Activated naive CD4-positive, alpha-beta T cell treated with anti-CD3 and anti-CD28 coated beads for 36 hours (primary cell): Measurements from ENCODE around the gene SUPT6H. TPM values are rescaled to one million over a fixed set of nuclear protein-coding genes. Genes with fewer than 3 reads are reported as not detected.

Source experiments
- CTCF ChIA-PET: fragments of 350-600 bp; sonication (Branson Sonifier 250); formaldehyde crosslinking; loops from one replicate; lab custom pipeline; 2021; ENCODE audit warnings: antibody characterized with exemption; lab: Charles Lee
- DNase-seq: peaks from one replicate; pipeline ENCODE4 v3.0.0-alpha.2; 2020
- H3K27ac Mint-ChIP-seq: one replicate; pipeline ENCODE4 v1.8.0; 2021; ENCODE audit warnings: mild to moderate bottlenecking, mixed read lengths
- H3K27me3 Mint-ChIP-seq: one replicate; pipeline ENCODE4 v1.8.0; 2021; ENCODE audit warnings: low read depth, mixed read lengths
- H3K36me3 Mint-ChIP-seq: one replicate; pipeline ENCODE4 v1.8.0; 2021; ENCODE audit warnings: low read depth, mixed read lengths
- H3K4me1 Mint-ChIP-seq: one replicate; pipeline ENCODE4 v1.8.0; 2021; ENCODE audit warnings: low read depth, mixed read lengths
- H3K4me3 Mint-ChIP-seq: one replicate; pipeline ENCODE4 v1.8.0; 2021; ENCODE audit warnings: mild to moderate bottlenecking, moderate library complexity, mixed read lengths
- H3K9me3 Mint-ChIP-seq: one replicate; pipeline ENCODE4 v1.8.0; 2021; ENCODE audit warnings: mixed read lengths
- intact Hi-C: fragments of 100-400 bp; cut with micrococcal nuclease; formaldehyde crosslinking; loops from one replicate; pipeline ENCODE4 v1.15.1; 2023
- total RNA-seq, 2 experiments: library from RNA; stranded (reverse); gene quantifications; one replicate each; pipeline ENCODE4 v1.2.3, GENCODE V29; 2021

The SUPT6H gene
- total RNA-seq, 2 experiments from 2014 or later, result 50.8 to 52.1 TPM

- intact Hi-C loops, result no loop called here
- peaks cover 27% of the 10 kb centered on the region for H3K36me3 Mint-ChIP-seq
- CTCF ChIA-PET, result interaction anchor here (1.1 to 14.2 kb wide), 4 partner anchors 19 to 24 kb away, joined by 3 to 353 read pairs (median 42); partner anchors contain the start of genes NEK8 and TLCD1
Measured at GRCh38 chr17:28744972-28745785, 83.2 kb downstream of the SUPT6H start.

GRCh38 chr17:28745786-28746411 is 83.9 kb downstream of the SUPT6H start:
- CTCF ChIA-PET, result interaction anchor here (1.1 to 14.2 kb wide), 3 partner anchors 18 to 24 kb away, joined by 3 to 353 read pairs (median 80); partner anchors contain the start of genes NEK8 and TLCD1
- peak overlapping the region; percentile 91 for H3K4me3 Mint-ChIP-seq
- peaks cover 29% of the 10 kb centered on the region for H3K36me3 Mint-ChIP-seq
- no peaks in the 10 kb centered on the region for H3K9me3 Mint-ChIP-seq
- H3K27me3 Mint-ChIP-seq, result no peaks in the 10 kb centered on the region
- peaks cover 47% of the 10 kb centered on the region for H3K4me1 Mint-ChIP-seq
- intact Hi-C loops, result no loop called here
- peak overlapping the region; percentile 85 for H3K27ac Mint-ChIP-seq
- no peak for DNase-seq

More at GRCh38 chr17:28744972-28745785, 83.2 kb downstream of the SUPT6H start:
- H3K9me3 Mint-ChIP-seq, result peaks cover 1% of the 10 kb centered on the region
- H3K4me1 Mint-ChIP-seq, result peaks cover 41% of the 10 kb centered on the region
- H3K27me3 Mint-ChIP-seq, result no peaks in the 10 kb centered on the region
- H3K27ac Mint-ChIP-seq, result peak overlapping the region; percentile 85
- peak; percentile 56 for DNase-seq
- peak overlapping the region; percentile 91 for H3K4me3 Mint-ChIP-seq

- Mint-ChIP-seq H3K9me3 (no peaks in the 10 kb centered on the region), H3K4me1 (peaks cover 45% of the 10 kb centered on the region), H3K4me3 (peak overlapping the region; percentile 91), H3K27ac (peak overlapping the region; percentile 67), H3K27me3 (no peaks in the 10 kb centered on the region), H3K36me3 (peaks cover 30% of the 10 kb centered on the region)
- CTCF ChIA-PET, result interaction anchor here (0.6 to 14.2 kb wide), 3 partner anchors 18 to 100 kb away, joined by 3 to 353 read pairs (median 80); partner anchors contain the start of genes NEK8 and TLCD1
- intact Hi-C loops, result no loop called here
- DNase-seq, result no peak
Measured at GRCh38 chr17:28746611-28747050, 84.6 kb downstream of the SUPT6H start.

- Mint-ChIP-seq H3K27me3 (no peaks in the 10 kb centered on the region), H3K27ac (no peak overlapping the region), H3K4me3 (no peak overlapping the region), H3K9me3 (no peaks in the 10 kb centered on the region), H3K4me1 (peaks cover 42% of the 10 kb centered on the region), H3K36me3 (peaks cover 30% of the 10 kb centered on the region)
- intact Hi-C loops, result no loop called here
- CTCF ChIA-PET, result interaction anchor here (0.6 to 14.2 kb wide), 3 partner anchors 17 to 100 kb away, joined by 3 to 353 read pairs (median 80); partner anchors contain the start of genes NEK8 and TLCD1
- no peak for DNase-seq
Measured at GRCh38 chr17:28747051-28747691, 85.2 kb downstream of the SUPT6H start.

GRCh38 chr17:28747801-28748750 is 86.1 kb downstream of the SUPT6H start:
- DNase-seq, result no peak
- intact Hi-C loops, result no loop called here
- Mint-ChIP-seq H3K4me1 (peaks cover 40% of the 10 kb centered on the region), H3K9me3 (no peaks in the 10 kb centered on the region), H3K27me3 (no peaks in the 10 kb centered on the region), H3K27ac (peak overlapping the region; percentile 20), H3K36me3 (peaks cover 35% of the 10 kb centered on the region), H3K4me3 (no peak overlapping the region)
- CTCF ChIA-PET, result interaction anchor here (0.9 to 14.2 kb wide), 5 partner anchors 16 to 102 kb away, joined by 3 to 353 read pairs (median 20); partner anchors contain the start of genes BLTP2, NEK8, RPL23A and TLCD1

GRCh38 chr17:28748852-28749515 is 87.0 kb downstream of the SUPT6H start:
- Mint-ChIP-seq H3K9me3 (no peaks in the 10 kb centered on the region), H3K4me1 (peaks cover 40% of the 10 kb centered on the region), H3K27me3 (no peaks in the 10 kb centered on the region), H3K36me3 (peaks cover 35% of the 10 kb centered on the region), H3K4me3 (no peak overlapping the region), H3K27ac (peak overlapping the region; percentile 15)
- CTCF ChIA-PET, result interaction anchor here (0.8 to 14.2 kb wide), 10 partner anchors 8 to 103 kb away, joined by 3 to 353 read pairs (median 6); partner anchors contain the start of genes BLTP2, NEK8, RPL23A and TLCD1
- intact Hi-C loops, result no loop called here
- DNase-seq, result no peak

- peak overlapping the region; percentile 65 for H3K27ac Mint-ChIP-seq
- H3K4me1 Mint-ChIP-seq, result peaks cover 40% of the 10 kb centered on the region
- H3K27me3 Mint-ChIP-seq, result no peaks in the 10 kb centered on the region
- no peak for DNase-seq
- peaks cover 33% of the 10 kb centered on the region for H3K36me3 Mint-ChIP-seq
- CTCF ChIA-PET, result interaction anchor here (0.6 to 14.2 kb wide), 17 partner anchors 8 to 191 kb away, joined by 3 to 353 read pairs (median 4); partner anchors contain the start of genes BLTP2, FAM222B, NEK8 and RPL23A
- intact Hi-C loops, result loop anchor here (1.0 kb wide), 2 partner anchors 22 to 102 kb away; no protein-coding TSS in a partner anchor
- H3K4me3 Mint-ChIP-seq, result peak overlapping the region; percentile 6
- H3K9me3 Mint-ChIP-seq, result no peaks in the 10 kb centered on the region
Measured at GRCh38 chr17:28749516-28750177, 87.6 kb downstream of the SUPT6H start.

- Mint-ChIP-seq H3K4me3 (peak overlapping the region; percentile 6), H3K4me1 (peaks cover 38% of the 10 kb centered on the region), H3K36me3 (peaks cover 26% of the 10 kb centered on the region), H3K9me3 (no peaks in the 10 kb centered on the region), H3K27me3 (no peaks in the 10 kb centered on the region), H3K27ac (peak overlapping the region; percentile 71)
- CTCF ChIA-PET, result interaction anchor here (0.6 to 14.2 kb wide), 21 partner anchors 9 to 203 kb away, joined by 3 to 353 read pairs (median 3); partner anchors contain the start of genes BLTP2, FAM222B, NEK8 and RPL23A
- DNase-seq, result peak; percentile 96
- intact Hi-C loops, result loop anchor here (1.0 kb wide), 2 partner anchors 23 to 103 kb away; no protein-coding TSS in a partner anchor
Measured at GRCh38 chr17:28750178-28751047, 88.4 kb downstream of the SUPT6H start.

GRCh38 chr17:28751600-28752366 is 89.8 kb downstream of the SUPT6H start:
- H3K4me3 Mint-ChIP-seq, result no peak overlapping the region
- DNase-seq, result no peak
- no peaks in the 10 kb centered on the region for H3K9me3 Mint-ChIP-seq
- peaks cover 25% of the 10 kb centered on the region for H3K4me1 Mint-ChIP-seq
- no peak overlapping the region for H3K27ac Mint-ChIP-seq
- CTCF ChIA-PET, result interaction anchor here (0.7 to 14.2 kb wide), 12 partner anchors 9 to 202 kb away, joined by 3 to 353 read pairs (median 4); partner anchors contain the start of genes NEK8, TLCD1 and TRAF4
- H3K36me3 Mint-ChIP-seq, result peaks cover 18% of the 10 kb centered on the region
- intact Hi-C loops, result no loop called here
- no peaks in the 10 kb centered on the region for H3K27me3 Mint-ChIP-seq
